Measurements from ENCODE around the gene SLC9A1. TPM values are rescaled to one million over a fixed set of nuclear protein-coding genes. Genes with fewer than 3 reads are reported as not detected.

The SLC9A1 gene
- total RNA-seq, 1 donor from 2014 or later = 21.9 TPM

- H3K4me3 ChIP-seq (ENCODE audit: low read depth, low read length) = no peak overlapping the region
- TF ChIP-seq CTCF (conservative IDR thresholded peaks at IDR 0.05; ENCODE audit: low read depth, low read length) = no peak
- no peak for DNase-seq (ENCODE audit: low read depth)
Measured at GRCh38 chr1:27057389-27057788, 97.5 kb downstream of the SLC9A1 start.

- no peak overlapping the region for H3K4me3 ChIP-seq (ENCODE audit: low read depth, low read length)
- DNase-seq (ENCODE audit: low read depth) = no peak
- TF ChIP-seq CTCF (conservative IDR thresholded peaks at IDR 0.05; ENCODE audit: low read depth, low read length) = no peak
Measured at GRCh38 chr1:27053977-27054753, 100.8 kb downstream of the SLC9A1 start.

GRCh38 chr1:27052527-27052926 is 102.4 kb downstream of the SLC9A1 start:
- H3K4me3 ChIP-seq (ENCODE audit: low read depth, low read length) = no peak overlapping the region
- no peak for DNase-seq (ENCODE audit: low read depth)
- TF ChIP-seq CTCF (conservative IDR thresholded peaks at IDR 0.05; ENCODE audit: low read depth, low read length) = no peak

GRCh38 chr1:27049607-27050006 is 105.3 kb downstream of the SLC9A1 start:
- TF ChIP-seq CTCF (conservative IDR thresholded peaks at IDR 0.05; ENCODE audit: low read depth, low read length) = no peak
- no peak for DNase-seq (ENCODE audit: low read depth)
- H3K4me3 ChIP-seq (ENCODE audit: low read depth, low read length) = no peak overlapping the region

GRCh38 chr1:27049100-27049499 is 105.8 kb downstream of the SLC9A1 start:
- no peak for DNase-seq (ENCODE audit: low read depth)
- TF ChIP-seq CTCF (conservative IDR thresholded peaks at IDR 0.05; ENCODE audit: low read depth, low read length) = no peak
- H3K4me3 ChIP-seq (ENCODE audit: low read depth, low read length) = no peak overlapping the region

Other genes with a start within 250 kb of the SLC9A1 start
- not detected in 2 replicates for gene NR0B2, start 241.2 kb downstream of the SLC9A1 start, total RNA-seq
- gene NUDC, start 233.4 kb downstream of the SLC9A1 start, total RNA-seq = 139 and 142 TPM in 2 replicates
- gene KDF1, start 194.7 kb downstream of the SLC9A1 start, total RNA-seq = 8.3 and 10.0 TPM in 2 replicates
- 89.9 and 159 TPM in 2 replicates for gene TRNP1, start 161.4 kb downstream of the SLC9A1 start, total RNA-seq
- gene TENT5B, start 142.3 kb downstream of the SLC9A1 start, total RNA-seq = 3.9 and 14.5 TPM in 2 replicates
- gene WDTC1, start 79.5 kb upstream of the SLC9A1 start, total RNA-seq = 15.0 and 24.7 TPM in 2 replicates
- 11.1 and 41.8 TPM in 2 replicates for gene TMEM222, start 167.0 kb upstream of the SLC9A1 start, total RNA-seq
- 22.0 and 27.6 TPM in 2 replicates for gene SYTL1, start 186.9 kb upstream of the SLC9A1 start, total RNA-seq
- 13.0 and 15.5 TPM in 2 replicates for gene MAP3K6, start 211.8 kb upstream of the SLC9A1 start, total RNA-seq
- gene FCN3, start 219.7 kb upstream of the SLC9A1 start, total RNA-seq = not detected in 2 replicates
- gene CD164L2, start 228.2 kb upstream of the SLC9A1 start, total RNA-seq = not detected in 2 replicates
- 2.5 and 3.0 TPM in 2 replicates for gene GPR3, start 237.5 kb upstream of the SLC9A1 start, total RNA-seq